Osteocyte (in vitro differentiated cells): ENCODE measurements around the gene KAZN. TPM values are rescaled to one million over a fixed set of nuclear protein-coding genes. Genes with fewer than 3 reads are reported as not detected.

ENCODE experiments used
- DNase-seq: peaks from one replicate; pipeline ENCODE4 v3.0.0; 2021; ENCODE audit warnings: mixed read lengths; ENCODE audit not compliant: unreplicated experiment; ENCODE audit errors: extremely low spot score
- H3K27ac Mint-ChIP-seq: one replicate; pipeline ENCODE4 v1.8.0; 2021; ENCODE audit warnings: mild to moderate bottlenecking, mixed read lengths; ENCODE audit not compliant: unreplicated experiment
- H3K27me3 Mint-ChIP-seq: one replicate; pipeline ENCODE4 v1.8.0; 2021; ENCODE audit warnings: mixed read lengths; ENCODE audit not compliant: unreplicated experiment
- H3K36me3 Mint-ChIP-seq: one replicate; pipeline ENCODE4 v1.8.0; 2021; ENCODE audit warnings: mixed read lengths; ENCODE audit not compliant: unreplicated experiment
- H3K4me1 Mint-ChIP-seq: one replicate; pipeline ENCODE4 v1.8.0; 2021; ENCODE audit warnings: mixed read lengths; ENCODE audit not compliant: unreplicated experiment
- H3K4me3 Mint-ChIP-seq: one replicate; pipeline ENCODE4 v1.8.0; 2021; ENCODE audit warnings: mild to moderate bottlenecking, moderate library complexity, mixed read lengths; ENCODE audit not compliant: unreplicated experiment
- H3K9me3 Mint-ChIP-seq: one replicate; pipeline ENCODE4 v1.8.0; 2021; ENCODE audit warnings: mixed read lengths; ENCODE audit not compliant: unreplicated experiment
- total RNA-seq: library from RNA; stranded (reverse); gene quantifications from 2 replicates; pipeline ENCODE4 v1.2.1, GENCODE V29; 2021
- TF ChIP-seq, protein P1 (sequence below): fragments of 200-600 bp; sonication (generic); IDR thresholded peaks from 2 replicates; pipeline ENCODE4 v1.5.0; 2021; ENCODE audit warnings: antibody characterized with exemption, mild to moderate bottlenecking, moderate library complexity

Gene KAZN
- total RNA-seq, 1 donor from 2014 or later: 47.1 TPM

DNA sequence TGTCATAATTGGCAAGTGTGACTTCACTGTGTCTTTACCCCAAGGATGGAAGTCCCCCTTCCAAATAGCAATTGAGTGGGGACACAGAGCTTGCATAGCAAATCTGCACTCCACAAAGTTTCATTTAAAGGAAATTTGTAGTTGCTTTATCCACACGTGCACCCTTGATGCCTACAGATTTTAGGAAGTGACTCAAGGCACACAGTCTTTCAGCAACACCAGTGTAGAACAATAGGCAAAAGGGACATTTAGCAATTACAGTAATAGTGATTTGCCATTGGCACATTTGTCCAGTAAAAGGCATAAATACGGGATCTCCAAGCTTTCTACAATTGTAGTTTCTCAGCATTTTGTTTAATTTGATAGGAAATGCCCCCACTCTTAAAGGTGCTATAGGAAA is 43.4 kb upstream of the KAZN start:
- H3K4me1 Mint-ChIP-seq: no peaks in the 10 kb centered on the region
- peaks cover 5% of the 10 kb centered on the region for H3K27me3 Mint-ChIP-seq
- DNase-seq: no peak
- H3K36me3 Mint-ChIP-seq: no peaks in the 10 kb centered on the region
- H3K4me3 Mint-ChIP-seq: no peak overlapping the region
- H3K9me3 Mint-ChIP-seq: no peaks in the 10 kb centered on the region
- no peak overlapping the region for H3K27ac Mint-ChIP-seq
- TF ChIP-seq, protein P1, sequence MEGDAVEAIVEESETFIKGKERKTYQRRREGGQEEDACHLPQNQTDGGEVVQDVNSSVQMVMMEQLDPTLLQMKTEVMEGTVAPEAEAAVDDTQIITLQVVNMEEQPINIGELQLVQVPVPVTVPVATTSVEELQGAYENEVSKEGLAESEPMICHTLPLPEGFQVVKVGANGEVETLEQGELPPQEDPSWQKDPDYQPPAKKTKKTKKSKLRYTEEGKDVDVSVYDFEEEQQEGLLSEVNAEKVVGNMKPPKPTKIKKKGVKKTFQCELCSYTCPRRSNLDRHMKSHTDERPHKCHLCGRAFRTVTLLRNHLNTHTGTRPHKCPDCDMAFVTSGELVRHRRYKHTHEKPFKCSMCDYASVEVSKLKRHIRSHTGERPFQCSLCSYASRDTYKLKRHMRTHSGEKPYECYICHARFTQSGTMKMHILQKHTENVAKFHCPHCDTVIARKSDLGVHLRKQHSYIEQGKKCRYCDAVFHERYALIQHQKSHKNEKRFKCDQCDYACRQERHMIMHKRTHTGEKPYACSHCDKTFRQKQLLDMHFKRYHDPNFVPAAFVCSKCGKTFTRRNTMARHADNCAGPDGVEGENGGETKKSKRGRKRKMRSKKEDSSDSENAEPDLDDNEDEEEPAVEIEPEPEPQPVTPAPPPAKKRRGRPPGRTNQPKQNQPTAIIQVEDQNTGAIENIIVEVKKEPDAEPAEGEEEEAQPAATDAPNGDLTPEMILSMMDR: no peak

DNA sequence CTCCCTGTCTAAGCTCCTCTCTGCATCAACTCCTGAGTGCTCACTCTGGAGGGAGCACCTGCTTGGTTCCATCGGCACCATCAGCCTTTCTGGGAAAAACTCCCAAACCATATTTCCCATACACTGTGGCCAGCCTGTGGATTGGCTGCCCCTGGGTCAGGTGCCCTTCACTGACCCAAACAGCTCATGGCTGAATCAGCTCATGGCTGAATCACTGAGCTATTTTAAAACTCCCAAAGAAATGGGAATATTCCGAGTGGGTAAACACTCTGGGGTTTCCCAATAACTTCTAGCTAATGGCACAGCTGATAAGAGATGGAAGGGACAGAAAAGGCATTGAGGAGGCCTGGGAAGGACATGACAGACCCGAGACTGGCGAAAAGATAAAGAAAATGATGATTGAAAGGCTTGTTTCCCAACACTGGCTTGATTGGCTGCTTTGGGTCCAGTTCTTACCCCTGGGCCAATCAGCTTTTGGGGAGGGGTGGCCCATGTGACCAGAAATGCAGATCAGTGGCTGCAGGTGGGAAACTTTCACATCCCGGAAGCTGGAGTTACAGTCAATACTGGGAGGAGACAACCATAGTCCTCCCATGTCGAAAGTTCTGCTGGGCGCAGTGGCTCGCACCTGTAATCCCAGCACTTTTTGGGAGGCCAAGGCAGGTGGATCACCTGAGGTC is 37.3 kb upstream of the KAZN start:
- Mint-ChIP-seq H3K9me3 (peaks cover 12% of the 10 kb centered on the region), H3K4me3 (no peak overlapping the region), H3K27me3 (no peaks in the 10 kb centered on the region), H3K36me3 (no peaks in the 10 kb centered on the region), H3K27ac (no peak overlapping the region), H3K4me1 (no peaks in the 10 kb centered on the region)
- TF ChIP-seq, protein P1: no peak
- DNase-seq: no peak

DNA sequence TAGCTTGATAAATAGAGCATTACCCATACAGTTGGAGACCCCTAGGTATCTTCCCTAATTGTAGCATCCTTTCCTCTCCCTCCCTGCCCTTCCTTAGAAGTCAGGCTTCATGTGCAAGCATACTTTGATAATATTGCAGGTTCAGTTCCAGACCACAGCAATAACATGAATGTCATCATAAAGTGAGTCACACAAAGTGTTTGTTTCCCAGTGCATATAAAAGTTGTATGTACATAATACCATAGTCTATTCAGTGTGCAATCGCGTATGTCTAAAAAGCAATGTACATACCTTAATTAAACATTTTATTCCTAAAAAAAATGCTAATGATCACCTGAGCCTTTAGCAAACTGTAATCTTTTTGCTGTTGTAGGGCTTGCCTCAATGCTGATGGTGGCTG is 33.4 kb upstream of the KAZN start:
- Mint-ChIP-seq H3K27me3 (no peaks in the 10 kb centered on the region), H3K4me1 (no peaks in the 10 kb centered on the region), H3K36me3 (no peaks in the 10 kb centered on the region), H3K4me3 (no peak overlapping the region), H3K27ac (no peak overlapping the region), H3K9me3 (peaks cover 28% of the 10 kb centered on the region)
- no peak for DNase-seq
- TF ChIP-seq, protein P1: no peak

DNA sequence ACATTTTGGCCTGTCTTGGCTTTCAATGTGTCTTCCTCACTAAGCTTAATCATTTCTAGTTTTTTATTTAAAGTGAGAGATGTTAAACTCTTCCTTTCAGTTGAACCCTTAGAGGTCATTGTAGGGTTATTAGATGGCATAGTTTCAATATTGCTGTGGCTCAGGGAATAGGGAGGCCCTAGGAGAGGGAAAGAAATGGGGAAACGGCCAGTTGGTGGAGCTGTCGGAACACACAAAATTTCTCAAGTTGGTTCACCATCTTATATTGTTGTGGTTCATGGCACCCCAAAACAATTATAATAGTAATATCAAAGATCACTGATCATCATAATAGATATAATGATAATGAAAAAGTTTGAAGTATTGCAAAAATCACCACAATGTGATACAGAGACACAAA is 31.4 kb upstream of the KAZN start:
- Mint-ChIP-seq H3K4me3 (no peak overlapping the region), H3K9me3 (peaks cover 31% of the 10 kb centered on the region), H3K36me3 (no peaks in the 10 kb centered on the region), H3K4me1 (no peaks in the 10 kb centered on the region), H3K27me3 (no peaks in the 10 kb centered on the region), H3K27ac (no peak overlapping the region)
- DNase-seq: no peak
- TF ChIP-seq, protein P1: no peak

DNA sequence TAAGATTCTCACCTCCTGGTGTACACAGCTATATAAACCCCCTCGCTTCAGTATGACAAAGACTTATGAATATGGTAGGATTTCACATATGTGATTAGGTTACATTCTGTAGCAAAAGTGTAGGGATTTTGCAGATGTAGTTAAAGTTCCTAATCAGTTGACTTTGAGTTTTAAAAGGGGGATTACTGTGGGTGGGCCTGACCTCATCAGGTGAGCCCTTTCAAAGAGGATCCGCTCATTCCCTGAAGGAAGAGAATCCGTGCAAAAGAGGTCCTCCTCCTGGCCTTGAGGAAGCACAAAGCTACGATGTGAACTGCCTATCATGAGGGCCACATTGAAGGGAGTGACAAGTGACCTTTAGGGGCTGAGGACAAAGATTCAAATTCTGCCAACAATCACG is 30.6 kb upstream of the KAZN start:
- Mint-ChIP-seq H3K36me3 (no peaks in the 10 kb centered on the region), H3K27ac (no peak overlapping the region), H3K4me3 (no peak overlapping the region), H3K9me3 (peaks cover 31% of the 10 kb centered on the region), H3K4me1 (no peaks in the 10 kb centered on the region), H3K27me3 (no peaks in the 10 kb centered on the region)
- no peak for DNase-seq
- TF ChIP-seq, protein P1: no peak
